ENCODE measurements around the gene SNX30. TPM values are rescaled to one million over a fixed set of nuclear protein-coding genes. Genes with fewer than 3 reads are reported as not detected.

The SNX30 gene
- total RNA-seq, 1 donor from 2014 or later: 12.8 TPM

GRCh38 chr9:112757282-112757883 is 6.8 kb downstream of the SNX30 start:
- Mint-ChIP-seq H3K27me3 (ENCODE audit: unreplicated experiment) (peaks cover 14% of the 10 kb centered on the region), H3K4me3 (ENCODE audit: unreplicated experiment) (no peak overlapping the region), H3K27ac (ENCODE audit: unreplicated experiment) (no peak overlapping the region), H3K9me3 (ENCODE audit: unreplicated experiment) (no peaks in the 10 kb centered on the region), H3K36me3 (ENCODE audit: low read depth, unreplicated experiment) (no peaks in the 10 kb centered on the region), H3K4me1 (ENCODE audit: unreplicated experiment) (peaks cover 14% of the 10 kb centered on the region)
- TF ChIP-seq, protein P1, sequence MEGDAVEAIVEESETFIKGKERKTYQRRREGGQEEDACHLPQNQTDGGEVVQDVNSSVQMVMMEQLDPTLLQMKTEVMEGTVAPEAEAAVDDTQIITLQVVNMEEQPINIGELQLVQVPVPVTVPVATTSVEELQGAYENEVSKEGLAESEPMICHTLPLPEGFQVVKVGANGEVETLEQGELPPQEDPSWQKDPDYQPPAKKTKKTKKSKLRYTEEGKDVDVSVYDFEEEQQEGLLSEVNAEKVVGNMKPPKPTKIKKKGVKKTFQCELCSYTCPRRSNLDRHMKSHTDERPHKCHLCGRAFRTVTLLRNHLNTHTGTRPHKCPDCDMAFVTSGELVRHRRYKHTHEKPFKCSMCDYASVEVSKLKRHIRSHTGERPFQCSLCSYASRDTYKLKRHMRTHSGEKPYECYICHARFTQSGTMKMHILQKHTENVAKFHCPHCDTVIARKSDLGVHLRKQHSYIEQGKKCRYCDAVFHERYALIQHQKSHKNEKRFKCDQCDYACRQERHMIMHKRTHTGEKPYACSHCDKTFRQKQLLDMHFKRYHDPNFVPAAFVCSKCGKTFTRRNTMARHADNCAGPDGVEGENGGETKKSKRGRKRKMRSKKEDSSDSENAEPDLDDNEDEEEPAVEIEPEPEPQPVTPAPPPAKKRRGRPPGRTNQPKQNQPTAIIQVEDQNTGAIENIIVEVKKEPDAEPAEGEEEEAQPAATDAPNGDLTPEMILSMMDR (IDR thresholded peaks at IDR 0.05; ENCODE audit: unreplicated experiment): no peak
- DNase-seq (ENCODE audit: low spot score): no peak

DNA sequence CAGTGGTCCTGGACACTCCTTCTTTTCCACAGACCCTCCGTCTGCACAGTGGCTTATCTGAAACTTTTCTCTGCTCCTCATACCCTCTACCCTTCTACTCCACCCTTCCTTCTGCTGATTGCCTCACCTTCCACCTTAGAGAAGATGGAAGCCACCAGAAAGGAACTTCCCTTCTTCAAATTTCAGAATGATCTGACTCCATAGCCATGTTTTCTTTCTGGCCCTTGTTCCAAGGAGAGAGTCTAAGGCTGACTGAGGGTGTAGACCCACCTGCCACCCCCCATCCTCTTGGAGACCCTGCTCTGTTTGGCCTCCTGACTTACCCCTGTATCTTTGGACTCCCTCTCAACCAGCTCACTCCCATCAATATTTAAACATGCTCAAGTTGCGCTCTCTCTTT is 7.4 kb downstream of the SNX30 start:
- no peak overlapping the region for H3K27ac Mint-ChIP-seq (ENCODE audit: unreplicated experiment)
- H3K9me3 Mint-ChIP-seq (ENCODE audit: unreplicated experiment): no peaks in the 10 kb centered on the region
- peaks cover 14% of the 10 kb centered on the region for H3K4me1 Mint-ChIP-seq (ENCODE audit: unreplicated experiment)
- no peak for DNase-seq (ENCODE audit: low spot score)
- H3K36me3 Mint-ChIP-seq (ENCODE audit: low read depth, unreplicated experiment): no peaks in the 10 kb centered on the region
- peaks cover 13% of the 10 kb centered on the region for H3K27me3 Mint-ChIP-seq (ENCODE audit: unreplicated experiment)
- H3K4me3 Mint-ChIP-seq (ENCODE audit: unreplicated experiment): no peak overlapping the region
- TF ChIP-seq, protein P1 (IDR thresholded peaks at IDR 0.05; ENCODE audit: unreplicated experiment): no peak

- Mint-ChIP-seq H3K4me3 (ENCODE audit: unreplicated experiment) (no peak overlapping the region), H3K27me3 (ENCODE audit: unreplicated experiment) (peaks cover 9% of the 10 kb centered on the region), H3K9me3 (ENCODE audit: unreplicated experiment) (no peaks in the 10 kb centered on the region), H3K36me3 (ENCODE audit: low read depth, unreplicated experiment) (no peaks in the 10 kb centered on the region), H3K4me1 (ENCODE audit: unreplicated experiment) (no peaks in the 10 kb centered on the region), H3K27ac (ENCODE audit: unreplicated experiment) (no peak overlapping the region)
- no peak for DNase-seq (ENCODE audit: low spot score)
- TF ChIP-seq, protein P1 (IDR thresholded peaks at IDR 0.05; ENCODE audit: unreplicated experiment): no peak
These were observed 10.3 kb downstream of the SNX30 start for GRCh38 chr9:112760821-112761220.

DNA sequence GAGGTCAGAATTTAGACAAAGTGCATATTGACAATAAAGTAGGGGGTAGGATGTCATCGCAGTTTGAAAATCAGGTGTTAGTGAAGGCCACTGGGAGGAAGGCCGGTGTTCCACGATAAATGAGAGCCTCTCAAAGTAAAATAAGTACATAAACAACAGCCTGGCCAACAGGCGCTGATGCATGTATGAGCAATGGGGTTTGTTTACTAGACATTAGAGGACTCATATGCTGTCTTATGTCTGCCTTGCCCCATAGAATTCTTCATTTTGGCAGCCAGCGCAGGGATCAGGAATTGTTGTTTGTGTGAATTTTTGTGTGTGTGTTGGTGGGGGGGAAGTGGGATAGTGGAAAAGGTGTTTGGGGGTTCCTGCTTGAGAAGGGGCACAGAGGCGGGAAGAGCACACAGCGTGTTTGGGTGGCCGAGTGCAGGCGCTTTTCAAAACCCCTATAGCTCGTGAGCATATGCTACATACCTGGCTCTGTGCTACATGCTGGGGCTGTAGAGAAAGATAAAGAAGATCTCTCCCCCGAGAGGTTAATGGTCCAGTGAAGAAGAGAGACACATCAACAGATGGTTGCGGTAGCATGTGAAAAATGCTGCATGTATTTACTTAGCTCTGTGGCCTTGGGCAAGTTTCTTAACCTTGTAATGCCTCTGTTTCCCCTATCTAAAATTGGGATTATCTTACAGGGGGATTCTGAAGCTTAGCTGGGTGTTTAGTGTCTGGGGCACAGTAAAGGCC is 11.5 kb downstream of the SNX30 start:
- TF ChIP-seq, protein P1 (IDR thresholded peaks at IDR 0.05; ENCODE audit: unreplicated experiment): no peak
- H3K9me3 Mint-ChIP-seq (ENCODE audit: unreplicated experiment): no peaks in the 10 kb centered on the region
- peaks cover 7% of the 10 kb centered on the region for H3K27me3 Mint-ChIP-seq (ENCODE audit: unreplicated experiment)
- no peaks in the 10 kb centered on the region for H3K36me3 Mint-ChIP-seq (ENCODE audit: low read depth, unreplicated experiment)
- no peak overlapping the region for H3K27ac Mint-ChIP-seq (ENCODE audit: unreplicated experiment)
- no peaks in the 10 kb centered on the region for H3K4me1 Mint-ChIP-seq (ENCODE audit: unreplicated experiment)
- no peak for DNase-seq (ENCODE audit: low spot score)
- H3K4me3 Mint-ChIP-seq (ENCODE audit: unreplicated experiment): no peak overlapping the region
